Hematopoietic multipotent progenitor cell treated with erythropoietin and hydrocortisone succinate and interleukin-3 and kit ligand, for 4 days (in vitro differentiated cells): ENCODE results near the gene LHX3.

Experiments
- DNase-seq: peaks from one replicate; pipeline ENCODE4 v3.0.0-alpha.2; 2015

The LHX3 gene

GRCh38 chr9:136191099-136191959 is 13.6 kb downstream of the LHX3 start:
- no peak for DNase-seq

- DNase-seq = no peak
These were observed 14.3 kb downstream of the LHX3 start for GRCh38 chr9:136190656-136191055.

DNA sequence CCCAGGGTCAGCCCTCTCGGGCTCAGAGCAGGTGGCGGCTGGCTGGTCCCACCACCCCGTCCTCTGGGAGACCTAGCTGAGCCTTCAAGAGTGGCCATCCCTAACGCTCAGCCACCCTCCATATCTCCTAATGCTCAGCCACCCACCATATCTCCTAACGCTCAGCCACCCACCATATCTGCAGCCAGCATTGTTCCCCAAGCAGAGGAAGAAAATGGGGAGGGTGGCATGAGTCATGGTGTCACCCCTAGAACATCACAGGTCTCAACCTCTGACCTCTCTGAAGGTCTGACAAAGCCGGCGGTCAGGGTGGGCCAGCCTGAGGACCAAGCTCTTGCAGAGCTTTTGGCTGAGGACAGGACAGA is 14.7 kb downstream of the LHX3 start:
- peak; percentile 74 for DNase-seq

GRCh38 chr9:136189394-136190236 is 15.3 kb downstream of the LHX3 start:
- peak; percentile 70 for DNase-seq

DNA sequence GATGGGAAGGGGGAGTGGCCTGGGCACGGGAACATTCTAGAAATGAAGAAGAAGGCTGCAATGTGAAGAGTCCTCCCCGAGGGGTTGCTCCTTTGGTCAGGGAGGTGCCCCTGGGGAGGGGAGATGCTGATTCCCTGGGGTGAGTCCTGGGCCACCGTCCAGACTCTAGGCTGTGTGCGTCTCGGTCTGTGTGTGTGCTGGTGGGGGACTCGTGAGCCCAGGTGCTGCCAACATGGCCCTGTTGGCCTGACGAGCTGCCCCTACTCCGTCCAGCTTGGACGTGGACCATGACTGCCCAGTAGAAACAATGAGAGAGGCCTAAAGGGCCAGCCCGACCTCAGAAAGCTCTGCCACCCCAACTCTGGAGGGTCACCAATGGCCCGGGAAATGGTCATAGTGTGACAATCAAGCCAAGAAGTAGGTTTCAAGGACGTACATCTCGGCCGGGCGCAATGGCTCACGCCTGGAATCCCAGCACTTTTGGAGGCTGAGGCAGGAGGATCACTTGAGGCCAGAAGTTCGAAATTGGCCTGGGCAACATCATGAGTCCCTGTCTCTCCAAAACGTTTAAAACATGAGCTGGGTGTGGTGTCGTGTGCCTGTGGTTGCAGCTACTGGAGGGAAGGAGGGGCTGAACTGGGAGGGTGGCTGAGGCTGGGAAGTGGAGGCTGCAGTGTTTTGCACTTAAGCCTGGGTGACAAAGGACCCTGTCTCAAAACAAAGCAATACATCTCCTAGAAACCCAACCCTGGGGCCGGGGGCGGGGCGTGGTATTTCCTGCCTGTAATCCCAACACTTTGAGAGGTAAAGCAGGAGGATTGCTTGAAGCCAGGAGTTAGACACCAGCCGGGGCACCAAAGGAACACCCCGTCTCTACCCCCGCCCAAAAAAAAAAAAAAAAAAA is 17.0 kb downstream of the LHX3 start:
- DNase-seq = peak; percentile 64

DNA sequence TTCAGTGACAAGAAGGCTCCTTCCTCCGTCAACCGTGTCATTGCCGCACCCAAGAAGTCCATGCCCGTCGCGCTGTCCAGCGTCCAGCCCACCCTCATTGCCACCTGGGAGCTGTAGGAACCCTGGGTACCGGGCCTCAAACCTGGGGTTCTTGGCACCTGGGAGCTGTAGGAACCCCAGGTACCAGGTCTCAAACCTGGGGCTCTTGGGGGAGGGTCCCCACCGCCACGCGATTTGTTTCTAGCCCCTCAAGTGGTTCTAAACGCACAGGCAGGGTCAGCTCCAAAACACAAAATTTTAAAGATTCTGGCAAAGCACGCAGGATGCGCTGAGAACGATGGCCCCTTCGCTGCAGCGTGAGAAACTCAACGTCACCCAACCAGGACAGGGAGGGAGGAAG is 17.7 kb downstream of the LHX3 start:
- DNase-seq = no peak

DNA sequence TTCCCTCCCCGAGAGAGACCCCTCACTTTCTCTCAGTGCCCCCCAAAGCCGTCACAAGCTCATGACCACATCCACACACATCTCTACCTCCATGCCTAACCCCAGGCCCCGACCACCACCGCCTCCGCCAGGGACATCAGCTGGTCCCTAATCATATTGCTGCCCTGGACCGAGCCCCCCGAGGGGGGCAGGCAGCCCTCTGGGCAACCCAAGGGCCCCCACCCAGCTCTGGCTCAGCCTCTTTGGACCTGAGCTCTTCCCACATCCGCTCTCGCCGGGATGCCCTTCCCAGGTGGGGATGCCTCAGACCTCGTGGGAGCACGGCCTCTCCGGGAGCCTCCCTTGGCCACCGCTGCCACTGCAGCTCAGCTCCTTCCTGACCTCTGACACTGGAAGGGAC is 18.5 kb downstream of the LHX3 start:
- no peak for DNase-seq

DNA sequence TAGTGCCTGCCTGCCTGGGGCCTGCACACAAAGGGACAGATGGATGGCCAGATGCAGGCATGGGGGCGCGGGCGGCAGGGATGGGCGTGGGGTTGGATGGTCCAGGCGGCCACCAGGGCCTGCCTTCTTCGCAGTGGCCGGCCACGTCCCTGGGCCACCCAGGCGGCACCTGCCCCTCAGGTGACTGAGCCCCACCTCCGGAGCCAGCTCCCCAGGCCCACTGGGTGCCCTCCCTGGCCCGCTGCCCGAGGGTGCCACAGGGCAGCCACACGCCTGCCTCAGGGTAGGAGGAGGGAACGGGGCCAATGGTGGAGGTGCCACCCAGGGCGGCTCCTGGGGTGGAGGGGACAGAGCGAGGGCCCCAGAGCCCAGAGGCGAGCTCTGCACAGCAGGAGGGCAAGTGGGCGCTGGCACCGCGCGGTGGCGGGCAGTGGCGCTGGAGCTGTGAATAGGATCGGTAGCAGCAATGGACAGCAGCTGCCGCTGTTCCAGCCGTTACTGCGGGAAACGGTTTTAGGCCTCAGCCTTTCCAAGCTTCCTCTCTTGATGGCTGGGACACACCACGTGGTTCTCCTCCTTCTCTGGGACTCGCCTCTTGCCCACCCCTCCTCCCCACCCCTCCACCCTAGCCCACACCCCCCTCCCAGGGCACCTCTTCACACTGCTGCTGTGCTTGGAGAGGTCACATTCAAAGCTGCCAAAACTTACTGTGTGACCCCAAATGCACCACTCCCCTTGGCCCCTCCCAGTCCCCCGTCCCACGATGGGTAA is 19.1 kb downstream of the LHX3 start:
- DNase-seq = no peak

GRCh38 chr9:136185066-136185465 is 19.9 kb downstream of the LHX3 start:
- DNase-seq = no peak

DNA sequence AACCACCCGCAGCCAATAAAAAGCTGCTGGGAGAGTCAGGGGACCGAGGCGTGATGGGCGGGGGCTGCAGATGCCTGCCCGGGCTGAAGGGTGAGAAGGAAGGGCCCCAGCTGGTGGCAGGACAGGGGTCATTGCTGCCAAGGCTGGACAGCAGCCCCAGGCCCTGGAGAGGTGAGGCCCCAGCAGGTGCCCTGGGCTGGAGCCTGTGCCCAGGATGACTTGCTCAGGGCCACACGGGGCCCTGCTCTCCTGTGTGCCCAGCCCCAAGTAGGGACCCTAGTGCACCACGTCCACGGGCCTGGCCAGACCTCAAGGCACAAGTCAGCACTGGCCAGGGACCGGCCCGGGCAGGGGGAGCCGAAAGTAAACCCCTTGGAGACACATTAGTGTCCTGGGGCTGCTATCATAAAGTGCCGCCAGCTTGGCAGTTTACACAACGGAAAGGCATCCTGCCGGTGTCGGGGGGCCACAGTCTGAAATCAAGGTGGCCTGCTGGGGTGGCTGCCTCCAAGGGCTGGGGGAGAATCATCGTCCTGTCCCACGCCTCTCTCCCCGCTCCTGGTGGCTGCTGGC is 22.0 kb downstream of the LHX3 start:
- DNase-seq = no peak

DNA sequence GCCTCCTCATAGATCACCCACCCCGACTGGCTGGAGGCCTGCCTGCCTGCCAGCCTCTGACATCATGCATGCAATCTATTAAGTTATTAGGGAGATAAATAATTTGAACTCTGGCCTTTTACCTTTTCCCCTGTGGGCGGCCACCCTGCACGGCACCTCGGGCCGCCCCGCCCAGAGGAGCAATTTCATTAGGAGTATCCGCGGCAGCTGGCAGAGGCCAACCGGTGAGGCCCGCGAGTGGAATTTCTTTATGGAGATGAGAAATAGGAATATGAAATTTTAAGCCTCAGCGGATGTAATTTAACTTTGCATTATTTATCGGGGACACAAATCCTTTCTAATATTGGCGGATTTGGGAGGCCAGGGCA is 22.5 kb downstream of the LHX3 start:
- no peak for DNase-seq

DNA sequence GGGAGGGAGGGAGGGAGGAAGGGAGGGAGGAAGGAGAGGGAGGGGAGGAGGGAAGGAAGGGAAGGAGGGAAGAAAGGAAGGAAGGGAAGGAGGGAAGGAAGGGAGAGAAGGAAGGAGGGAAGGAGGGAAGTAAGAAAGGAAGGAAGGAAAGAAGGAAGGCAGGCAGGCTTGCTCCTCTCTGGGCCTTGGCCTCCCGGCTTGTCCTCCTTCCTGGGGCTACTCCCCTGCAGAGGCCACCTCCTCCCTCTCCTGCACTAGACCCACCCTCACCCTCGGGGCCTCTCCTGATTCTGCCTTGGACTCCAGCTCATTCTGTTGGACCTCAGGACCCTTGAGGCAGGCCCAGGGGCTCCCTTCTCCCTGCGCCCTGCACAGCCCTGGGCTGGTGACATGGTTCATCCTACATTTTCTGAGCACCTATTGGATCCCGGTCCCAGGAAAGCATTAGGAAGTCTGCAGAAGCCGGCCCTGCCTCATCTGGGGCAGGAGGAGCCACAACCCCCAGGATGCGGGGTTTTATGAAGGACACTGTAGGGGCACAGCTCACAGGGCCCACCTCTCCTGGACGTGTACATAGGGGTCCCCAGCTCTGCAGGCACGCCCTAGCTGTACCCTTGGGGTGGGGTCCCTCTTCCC is 23.0 kb downstream of the LHX3 start:
- no peak for DNase-seq

- DNase-seq = no peak
These were observed 24.3 kb downstream of the LHX3 start for GRCh38 chr9:136180586-136180985.

GRCh38 chr9:136179761-136180160 is 25.2 kb downstream of the LHX3 start:
- no peak for DNase-seq

GRCh38 chr9:136179101-136179616 is 25.8 kb downstream of the LHX3 start:
- DNase-seq = no peak

- DNase-seq = no peak
These were observed 26.2 kb downstream of the LHX3 start for GRCh38 chr9:136178773-136179075.

DNA sequence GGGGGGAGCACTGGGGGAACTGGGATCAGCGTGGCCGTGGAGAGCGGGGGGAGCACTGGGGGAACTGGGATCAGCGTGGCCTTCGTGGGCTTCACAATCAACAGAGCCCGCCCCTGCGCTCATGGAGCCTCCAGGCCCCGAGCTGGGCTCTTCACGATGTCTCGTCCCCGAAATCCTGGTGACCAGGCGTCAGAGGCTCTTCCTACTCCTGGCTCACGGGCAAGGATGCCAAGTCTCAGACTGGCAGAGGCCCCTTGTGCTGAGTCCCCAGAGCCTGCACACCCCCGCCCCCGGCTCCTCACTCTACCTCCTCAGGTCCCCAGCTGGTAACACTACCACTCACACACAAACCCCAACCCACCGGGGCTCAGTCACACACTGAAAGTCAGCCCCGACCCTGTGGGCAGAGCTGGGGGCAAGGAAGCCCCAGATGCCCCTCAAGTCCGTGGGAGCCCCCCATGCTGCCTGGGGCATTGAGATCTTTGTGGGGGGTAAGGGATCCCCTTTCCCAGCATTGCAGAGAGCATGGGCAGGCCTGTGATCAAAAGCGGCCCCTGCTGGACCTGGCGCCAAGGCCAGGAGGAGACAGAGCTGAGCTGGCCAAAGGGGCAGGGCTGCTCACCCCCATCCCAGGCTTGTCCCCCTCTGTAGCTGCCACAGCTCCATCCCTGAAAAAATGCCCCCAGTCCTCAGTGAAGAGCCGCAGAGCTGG is 26.7 kb downstream of the LHX3 start:
- no peak for DNase-seq

DNA sequence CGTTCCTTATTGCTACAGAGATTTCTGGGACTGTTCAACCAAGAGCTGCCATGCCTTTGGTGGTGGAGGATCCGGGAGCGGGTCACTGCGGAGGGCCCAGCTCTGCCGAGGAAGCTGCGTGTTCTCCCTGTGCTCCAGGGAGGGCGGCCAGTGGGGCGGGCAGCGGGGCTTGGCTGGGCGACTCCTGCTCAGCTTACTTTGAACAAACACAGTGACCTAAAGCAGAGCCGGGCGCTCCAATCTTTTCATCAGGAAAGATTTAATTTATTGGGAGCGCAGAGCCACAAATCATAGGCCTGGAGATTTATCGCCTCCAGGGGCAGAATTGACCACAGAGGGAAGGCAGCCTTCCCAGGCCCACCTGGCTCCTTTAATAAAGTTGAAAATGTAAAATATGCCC is 27.7 kb downstream of the LHX3 start:
- no peak for DNase-seq

- DNase-seq = no peak
These were observed 29.2 kb downstream of the LHX3 start for GRCh38 chr9:136175616-136176197.
